A549 treated with CpdA at 1 μM for 4 hours (cell line): ENCODE results near the gene IGFBP3. TPM values are rescaled to one million over a fixed set of nuclear protein-coding genes. Genes with fewer than 3 reads are reported as not detected.

Source experiments
- total RNA-seq: library from RNA; stranded (reverse); fragments of 200-300 nt; extraction: Qiagen RNA extraction; gene quantifications from 5 replicates; pipeline ENCODE4 v1.2.3, GENCODE V29; 2022; ENCODE audit warnings: low read depth

Gene IGFBP3
- total RNA-seq, result 178 to 294 TPM (median 243 TPM) in 5 replicates

GRCh38 chr7:45920502-45921380 lies at the start of gene IGFBP3:
TSS of gene IGFBP3 (minus strand) at chr7:45921272. CDS start at chr7:45921140, 132 bp downstream.

GRCh38 chr7:45888185-45888992 lies 32.7 kb downstream of the IGFBP3 start, which contains the start of gene IGFBP1:
TSS of gene IGFBP1 (plus strand) at chr7:45888488. CDS start at chr7:45888653, 165 bp downstream.

GRCh38 chr7:45873035-45873354 lies 48.1 kb downstream of the IGFBP3 start, which contains the start of gene CCDC201:
TSS of gene CCDC201 (minus strand) at chr7:45873082. CDS start at chr7:45873007, 75 bp downstream.

Other genes with a start within 250 kb of the IGFBP3 start
- gene CCDC201, start 48.2 kb downstream of the IGFBP3 start, total RNA-seq, result 0.01 TPM in 1 of 5 replicates, not detected in the others
- 22.2 to 36.3 TPM (median 30.8 TPM) in 5 replicates for gene IGFBP1, start 32.8 kb downstream of the IGFBP3 start, total RNA-seq